Liver (tissue), 3 donors: Measurements from ENCODE around the gene HSPB9.

Experiments
- ATF3 ChIP-seq: IDR thresholded peaks from 2 replicates; pipeline ENCODE4 v1.6.1; 2016; ENCODE audit warnings: antibody characterized with exemption
- CTCF ChIP-seq: fragments of 150-350 bp; IDR thresholded peaks from 2 replicates; pipeline ENCODE4 v1.5.1; 2017; ENCODE audit warnings: improper control_type of control experiment, low read depth, low read length; ENCODE audit not compliant: missing input control
- GABPA ChIP-seq, 2 donors: IDR thresholded peaks in 1 of 2; conservative IDR thresholded peaks in 1 of 2; 2 replicates each; pipeline ENCODE4 v1.6.1; 2016; ENCODE audit warnings: antibody characterized with exemption in 2 of 2, mild to moderate bottlenecking in 1 of 2, moderate library complexity in 1 of 2
- JUND ChIP-seq, 2 donors: IDR thresholded peaks; 2 replicates each; pipeline ENCODE4 v1.6.1; 2016; ENCODE audit warnings: antibody characterized with exemption in 2 of 2
- MAX ChIP-seq: IDR thresholded peaks from 2 replicates; pipeline ENCODE4 v1.6.1; 2016; ENCODE audit warnings: antibody characterized with exemption
- NR2F2 ChIP-seq: IDR thresholded peaks from 2 replicates; pipeline ENCODE4 v1.6.1; 2016; ENCODE audit warnings: antibody characterized with exemption
- RAD21 ChIP-seq, 2 donors: IDR thresholded peaks; 2 replicates each; pipeline ENCODE4 v1.6.1; 2016; ENCODE audit warnings: antibody characterized with exemption in 2 of 2, mild to moderate bottlenecking in 2 of 2
- REST ChIP-seq: IDR thresholded peaks from 2 replicates; pipeline ENCODE4 v1.6.1; 2016; ENCODE audit warnings: antibody characterized with exemption, mild to moderate bottlenecking
- SP1 ChIP-seq: IDR thresholded peaks from 2 replicates; pipeline ENCODE4 v1.6.1; 2018; ENCODE audit warnings: antibody characterized with exemption, mild to moderate bottlenecking
- TAF1 ChIP-seq: conservative IDR thresholded peaks from 2 replicates; pipeline ENCODE4 v1.6.1; 2016; ENCODE audit warnings: antibody characterized with exemption, mild to moderate bottlenecking
- YY1 ChIP-seq: IDR thresholded peaks from 2 replicates; pipeline ENCODE4 v1.6.1; 2016; ENCODE audit warnings: antibody characterized with exemption, mild to moderate bottlenecking
- donor health status: healthy.
- donor health status: healthy.

- TF ChIP-seq NR2F2, result no peak
- no peak for TF ChIP-seq RAD21 (IDR thresholded peaks at IDR 0.05)
- TF ChIP-seq CTCF, result no peak
- TF ChIP-seq YY1, result no peak
- no peak for TF ChIP-seq TAF1
- no peak for TF ChIP-seq MAX
- no peak for TF ChIP-seq REST
- no peak for TF ChIP-seq ATF3
- no peak for TF ChIP-seq SP1
- TF ChIP-seq JUND (IDR thresholded peaks at IDR 0.05), result no peak
- TF ChIP-seq GABPA (IDR thresholded peaks at IDR 0.05 in 1 of 2, conservative IDR thresholded peaks at IDR 0.05 in 1 of 2), result no peak
These were observed 10.3 kb downstream of the HSPB9 start for GRCh38 chr17:42132941-42133340.
